Measurements from ENCODE around the gene MBD6.

GRCh38 chr12:57519796-57520052, 2.9 kb upstream of the MBD6 start:
- TF ChIP-seq, protein P1, sequence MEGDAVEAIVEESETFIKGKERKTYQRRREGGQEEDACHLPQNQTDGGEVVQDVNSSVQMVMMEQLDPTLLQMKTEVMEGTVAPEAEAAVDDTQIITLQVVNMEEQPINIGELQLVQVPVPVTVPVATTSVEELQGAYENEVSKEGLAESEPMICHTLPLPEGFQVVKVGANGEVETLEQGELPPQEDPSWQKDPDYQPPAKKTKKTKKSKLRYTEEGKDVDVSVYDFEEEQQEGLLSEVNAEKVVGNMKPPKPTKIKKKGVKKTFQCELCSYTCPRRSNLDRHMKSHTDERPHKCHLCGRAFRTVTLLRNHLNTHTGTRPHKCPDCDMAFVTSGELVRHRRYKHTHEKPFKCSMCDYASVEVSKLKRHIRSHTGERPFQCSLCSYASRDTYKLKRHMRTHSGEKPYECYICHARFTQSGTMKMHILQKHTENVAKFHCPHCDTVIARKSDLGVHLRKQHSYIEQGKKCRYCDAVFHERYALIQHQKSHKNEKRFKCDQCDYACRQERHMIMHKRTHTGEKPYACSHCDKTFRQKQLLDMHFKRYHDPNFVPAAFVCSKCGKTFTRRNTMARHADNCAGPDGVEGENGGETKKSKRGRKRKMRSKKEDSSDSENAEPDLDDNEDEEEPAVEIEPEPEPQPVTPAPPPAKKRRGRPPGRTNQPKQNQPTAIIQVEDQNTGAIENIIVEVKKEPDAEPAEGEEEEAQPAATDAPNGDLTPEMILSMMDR (IDR thresholded peaks at IDR 0.05 in 8 of 11, conservative IDR thresholded peaks at IDR 0.05 in 3 of 11) = no peak
- TF ChIP-seq POLR2A (IDR thresholded peaks at IDR 0.05) (no peak), POLR2AphosphoS5 (IDR thresholded peaks at IDR 0.05) (no peak)
